ENCODE data around the gene VEPH1.

Gene VEPH1

GRCh38 chr3:157529751-157530150 lies 26.5 kb upstream of the VEPH1 start:
- H3K4me3 ChIP-seq (ENCODE audit: low read depth, low read length): no peak overlapping the region
- no peaks in the 10 kb centered on the region for H3K27me3 ChIP-seq (replicated peaks)
- no peaks in the 10 kb centered on the region for H3K36me3 ChIP-seq (replicated peaks)
- no peak for DNase-seq
- in situ Hi-C loops (cut with HindIII; ENCODE audit: low pct_ligation_motif_present, low sequenced_read_pairs): no loop called here
- TF ChIP-seq, protein P1, sequence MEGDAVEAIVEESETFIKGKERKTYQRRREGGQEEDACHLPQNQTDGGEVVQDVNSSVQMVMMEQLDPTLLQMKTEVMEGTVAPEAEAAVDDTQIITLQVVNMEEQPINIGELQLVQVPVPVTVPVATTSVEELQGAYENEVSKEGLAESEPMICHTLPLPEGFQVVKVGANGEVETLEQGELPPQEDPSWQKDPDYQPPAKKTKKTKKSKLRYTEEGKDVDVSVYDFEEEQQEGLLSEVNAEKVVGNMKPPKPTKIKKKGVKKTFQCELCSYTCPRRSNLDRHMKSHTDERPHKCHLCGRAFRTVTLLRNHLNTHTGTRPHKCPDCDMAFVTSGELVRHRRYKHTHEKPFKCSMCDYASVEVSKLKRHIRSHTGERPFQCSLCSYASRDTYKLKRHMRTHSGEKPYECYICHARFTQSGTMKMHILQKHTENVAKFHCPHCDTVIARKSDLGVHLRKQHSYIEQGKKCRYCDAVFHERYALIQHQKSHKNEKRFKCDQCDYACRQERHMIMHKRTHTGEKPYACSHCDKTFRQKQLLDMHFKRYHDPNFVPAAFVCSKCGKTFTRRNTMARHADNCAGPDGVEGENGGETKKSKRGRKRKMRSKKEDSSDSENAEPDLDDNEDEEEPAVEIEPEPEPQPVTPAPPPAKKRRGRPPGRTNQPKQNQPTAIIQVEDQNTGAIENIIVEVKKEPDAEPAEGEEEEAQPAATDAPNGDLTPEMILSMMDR (IDR thresholded peaks at IDR 0.05; ENCODE audit: low read depth, low read length, missing control alignments): no peak
- no peak overlapping the region for H3K27ac ChIP-seq

DNA sequence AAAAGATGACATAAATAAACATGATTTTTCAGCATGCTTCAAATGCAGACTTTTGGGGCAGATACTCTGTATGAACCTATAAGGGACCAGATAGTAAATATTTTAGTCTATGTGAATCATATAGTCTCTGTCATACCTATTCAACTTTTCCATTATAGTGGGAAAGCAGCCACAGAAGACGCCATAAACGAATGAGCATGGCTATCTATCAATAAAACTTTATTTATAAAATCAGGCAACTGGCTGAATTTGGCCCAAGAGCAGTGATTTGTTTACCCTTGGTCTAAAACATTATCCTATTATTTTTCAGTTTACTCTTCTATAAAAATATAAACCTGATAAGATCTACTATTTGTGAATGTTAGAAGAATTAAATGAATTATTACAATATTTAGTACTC lies 25.9 kb upstream of the VEPH1 start:
- DNase-seq: no peak
- Histone ChIP-seq H3K27me3 (replicated peaks) (no peaks in the 10 kb centered on the region), H3K4me3 (ENCODE audit: low read depth, low read length) (no peak overlapping the region), H3K36me3 (replicated peaks) (no peaks in the 10 kb centered on the region), H3K27ac (no peak overlapping the region)
- in situ Hi-C loops (cut with HindIII; ENCODE audit: low pct_ligation_motif_present, low sequenced_read_pairs): no loop called here
- TF ChIP-seq, protein P1 (IDR thresholded peaks at IDR 0.05; ENCODE audit: low read depth, low read length, missing control alignments): no peak

DNA sequence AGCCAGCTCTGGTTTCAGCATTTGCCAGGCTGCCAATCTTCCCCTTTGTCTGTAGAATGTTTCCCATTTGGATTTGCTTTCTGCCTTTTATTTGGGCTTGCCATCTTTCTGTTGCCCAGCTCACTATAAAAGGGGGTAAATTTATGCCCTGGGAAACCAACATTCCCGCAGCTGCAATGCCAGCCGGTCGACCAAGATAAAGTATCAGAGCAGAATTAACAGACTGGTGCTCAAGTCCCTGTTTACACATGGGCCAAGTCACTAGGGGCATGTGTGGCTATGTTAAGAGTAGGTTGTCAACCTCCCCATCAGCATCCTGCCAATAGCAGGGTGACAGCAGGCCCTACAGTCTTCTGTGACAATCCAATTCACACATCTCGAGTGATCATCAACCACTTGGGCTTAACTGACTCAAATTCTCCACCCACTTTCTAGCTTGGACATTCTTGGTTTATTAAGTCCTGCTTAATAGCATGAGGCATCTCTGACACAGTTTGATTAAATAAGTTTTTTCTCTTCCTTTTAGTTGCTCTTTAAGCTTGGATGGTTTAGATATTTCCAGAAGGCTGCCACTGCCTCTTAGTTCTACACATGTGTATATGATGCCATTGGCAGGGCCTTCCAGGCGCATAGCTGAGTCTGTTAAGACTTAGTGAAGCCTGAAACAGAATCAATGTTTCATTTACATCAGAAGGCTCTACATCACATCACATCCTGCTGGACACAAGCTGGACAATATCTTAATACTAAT lies 24.1 kb upstream of the VEPH1 start:
- in situ Hi-C loops (cut with HindIII; ENCODE audit: low pct_ligation_motif_present, low sequenced_read_pairs): no loop called here
- Histone ChIP-seq H3K4me3 (ENCODE audit: low read depth, low read length) (no peak overlapping the region), H3K27ac (no peak overlapping the region), H3K36me3 (replicated peaks) (no peaks in the 10 kb centered on the region), H3K27me3 (replicated peaks) (no peaks in the 10 kb centered on the region)
- DNase-seq: no peak
- TF ChIP-seq, protein P1 (IDR thresholded peaks at IDR 0.05; ENCODE audit: low read depth, low read length, missing control alignments): no peak

GRCh38 chr3:157526036-157526435 lies 22.8 kb upstream of the VEPH1 start:
- in situ Hi-C loops (cut with HindIII; ENCODE audit: low pct_ligation_motif_present, low sequenced_read_pairs): no loop called here
- no peak for DNase-seq
- H3K27me3 ChIP-seq (replicated peaks): no peaks in the 10 kb centered on the region
- no peak overlapping the region for H3K4me3 ChIP-seq (ENCODE audit: low read depth, low read length)
- TF ChIP-seq, protein P1 (IDR thresholded peaks at IDR 0.05; ENCODE audit: low read depth, low read length, missing control alignments): no peak
- H3K27ac ChIP-seq: no peak overlapping the region
- H3K36me3 ChIP-seq (replicated peaks): no peaks in the 10 kb centered on the region

GRCh38 chr3:157523814-157524213 lies 20.6 kb upstream of the VEPH1 start:
- TF ChIP-seq, protein P1 (IDR thresholded peaks at IDR 0.05; ENCODE audit: low read depth, low read length, missing control alignments): no peak
- H3K27ac ChIP-seq: no peak overlapping the region
- in situ Hi-C loops (cut with HindIII; ENCODE audit: low pct_ligation_motif_present, low sequenced_read_pairs): no loop called here
- no peaks in the 10 kb centered on the region for H3K36me3 ChIP-seq (replicated peaks)
- no peak for DNase-seq
- H3K4me3 ChIP-seq (ENCODE audit: low read depth, low read length): no peak overlapping the region
- H3K27me3 ChIP-seq (replicated peaks): no peaks in the 10 kb centered on the region

GRCh38 chr3:157522648-157523047 lies 19.4 kb upstream of the VEPH1 start:
- H3K36me3 ChIP-seq (replicated peaks): no peaks in the 10 kb centered on the region
- TF ChIP-seq, protein P1 (IDR thresholded peaks at IDR 0.05; ENCODE audit: low read depth, low read length, missing control alignments): no peak
- H3K4me3 ChIP-seq (ENCODE audit: low read depth, low read length): no peak overlapping the region
- in situ Hi-C loops (cut with HindIII; ENCODE audit: low pct_ligation_motif_present, low sequenced_read_pairs): no loop called here
- H3K27ac ChIP-seq: no peak overlapping the region
- no peak for DNase-seq
- H3K27me3 ChIP-seq (replicated peaks): no peaks in the 10 kb centered on the region

Measured in brain microvascular endothelial cell (primary cell).